GM12892 (cell line): ENCODE measurements around the gene PREB.
"Not testable (repeated sequence)": the region's sequence is repeated elsewhere in the genome, so short reads cannot be mapped to it uniquely, and the experiment has no call there.

Experiments
- DNase-seq: peaks from one replicate; pipeline ENCODE4 v3.0.0; 2011; ENCODE audit not compliant: insufficient read length
- FAIRE-seq: peaks from 2 replicates; lab custom pipeline; 2011; peaks lifted over from hg19 to GRCh38; lab: Jason Lieb, UNC
- POLR2A ChIP-seq: IDR thresholded peaks from 2 replicates; pipeline ENCODE4 v1.6.1; 2011; ENCODE audit warnings: low read depth, low read length, control low read depth
- POLR2AphosphoS5 ChIP-seq: IDR thresholded peaks from 2 replicates; pipeline ENCODE4 v1.6.1; 2011; ENCODE audit warnings: low read depth, low read length, control low read depth
- TAF1 ChIP-seq: IDR thresholded peaks from 2 replicates; pipeline ENCODE4 v1.6.1; 2011; ENCODE audit warnings: low read depth, mild to moderate bottlenecking, control low read depth, low read length, borderline replicate concordance

PREB gene

DNA sequence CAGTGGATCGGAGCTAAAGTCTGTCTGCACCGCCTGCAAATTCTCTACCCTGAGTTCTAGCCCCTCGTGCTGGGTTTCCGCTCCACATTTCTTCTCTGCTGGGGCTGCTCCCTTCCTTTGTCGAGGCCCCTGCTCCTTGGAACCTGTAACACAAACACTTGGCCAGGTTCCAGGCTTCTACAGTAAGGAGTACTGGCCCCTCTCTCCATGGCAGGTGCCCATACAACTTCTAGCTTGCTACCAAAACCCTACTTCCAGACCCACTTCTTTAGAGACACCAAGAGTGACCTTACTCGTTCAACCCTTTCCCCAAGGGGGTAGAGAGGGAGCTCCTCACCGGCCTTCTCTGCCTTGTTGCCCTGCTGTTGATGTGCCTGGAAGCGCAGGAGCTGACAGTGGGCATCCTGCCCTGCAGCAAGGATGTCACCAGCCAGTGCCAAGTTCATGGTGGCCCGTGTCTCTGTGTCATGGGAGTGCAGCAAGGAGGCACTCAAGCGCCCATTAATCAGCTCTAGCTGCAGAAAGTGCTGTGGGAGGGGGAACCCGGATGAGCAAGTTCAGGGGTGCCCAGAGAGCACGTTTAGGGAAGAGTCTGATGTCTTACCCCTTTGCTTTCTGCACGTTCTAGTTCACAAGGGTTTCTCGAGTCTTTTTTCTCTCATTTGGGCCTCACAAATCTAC lies 1.1 kb downstream of the PREB start:
- no peak for DNase-seq
- no peak for TF ChIP-seq TAF1
- TF ChIP-seq POLR2A = no peak
- TF ChIP-seq POLR2AphosphoS5 = no peak

GRCh38 chr2:27131429-27131828 lies 3.0 kb downstream of the PREB start:
- TF ChIP-seq POLR2A (no peak), POLR2AphosphoS5 (no peak), TAF1 (no peak)
- DNase-seq (no peak), FAIRE-seq (no peak)

More for the DNA sequence above, 1.1 kb downstream of the PREB start:
- FAIRE-seq = no peak

DNA sequence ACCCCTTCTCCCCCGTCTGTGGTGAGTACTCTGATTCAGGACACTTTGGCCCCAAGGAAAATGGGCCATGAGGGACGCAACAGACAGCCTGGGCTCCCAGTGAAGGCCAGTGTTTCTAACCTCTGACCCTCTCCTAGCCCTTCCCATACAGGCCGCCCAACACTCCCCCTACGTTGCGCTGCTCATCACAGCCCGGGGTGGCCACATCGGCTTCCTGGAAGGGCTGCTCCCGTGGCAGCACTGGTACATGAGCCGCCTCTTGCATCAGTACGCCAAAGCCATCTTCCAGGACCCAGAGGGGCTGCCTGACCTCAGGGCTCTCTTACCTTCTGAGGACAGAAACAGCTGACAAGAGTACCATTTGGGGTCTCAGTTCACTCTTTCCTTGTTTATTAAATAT lies 4.0 kb downstream of the PREB start:
- FAIRE-seq = no peak
- no peak for DNase-seq
- no peak for TF ChIP-seq TAF1
- no peak for TF ChIP-seq POLR2A
- TF ChIP-seq POLR2AphosphoS5 = no peak

GRCh38 chr2:27128668-27129571 lies 5.5 kb downstream of the PREB start:
- FAIRE-seq (no peak), DNase-seq (no peak)
- peak; percentile 7; the same call in 1 of the 2 replicates for TF ChIP-seq POLR2A
- TF ChIP-seq TAF1 = no peak
- TF ChIP-seq POLR2AphosphoS5 = no peak

DNA sequence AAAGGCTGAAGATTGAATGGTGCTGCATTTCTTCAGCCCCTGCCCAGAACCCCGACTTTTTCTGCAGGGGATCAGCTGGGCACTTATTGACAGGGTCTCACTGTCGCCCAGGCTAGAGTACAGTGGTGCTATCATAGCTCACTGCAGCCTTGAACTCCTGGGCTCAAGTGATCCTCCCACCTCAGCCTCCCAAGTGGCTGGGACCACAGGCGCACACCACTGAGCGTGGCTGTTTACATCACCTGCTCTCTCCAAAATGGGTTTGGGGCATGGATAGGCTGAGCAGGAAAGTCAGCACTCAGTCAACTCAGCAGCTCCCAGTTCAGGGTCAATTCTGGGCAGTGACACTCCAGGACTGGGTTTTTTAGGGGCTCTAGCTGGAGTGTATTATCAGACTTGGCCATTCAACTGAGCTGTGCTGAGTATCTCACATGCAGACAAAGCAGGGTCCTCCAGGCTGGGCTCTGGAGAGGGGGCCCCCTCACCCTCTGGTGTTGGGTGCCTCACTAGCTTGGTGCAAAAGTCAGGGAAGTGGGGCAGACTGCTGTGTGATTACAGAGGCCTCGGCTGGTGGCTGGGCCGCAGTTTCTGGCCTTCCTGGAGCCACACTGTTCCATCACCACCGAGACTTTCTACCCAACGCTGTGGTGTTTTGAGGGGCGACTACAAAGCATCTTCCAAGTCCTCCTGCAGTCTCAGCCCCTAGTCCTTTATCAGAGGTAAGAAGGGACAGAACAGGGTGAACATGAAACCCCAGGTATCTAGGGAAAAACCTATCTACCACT lies 6.4 kb downstream of the PREB start:
- FAIRE-seq (no peak), DNase-seq (no peak)
- TF ChIP-seq TAF1 = no peak
- 0 out of 2 replicates have a peak, but pooled peaks have one; percentile 10 for TF ChIP-seq POLR2A

- FAIRE-seq = no peak
- no peak for DNase-seq
- TF ChIP-seq TAF1 = no peak
Measured at GRCh38 chr2:27126252-27126710, 8.2 kb downstream of the PREB start.

DNA sequence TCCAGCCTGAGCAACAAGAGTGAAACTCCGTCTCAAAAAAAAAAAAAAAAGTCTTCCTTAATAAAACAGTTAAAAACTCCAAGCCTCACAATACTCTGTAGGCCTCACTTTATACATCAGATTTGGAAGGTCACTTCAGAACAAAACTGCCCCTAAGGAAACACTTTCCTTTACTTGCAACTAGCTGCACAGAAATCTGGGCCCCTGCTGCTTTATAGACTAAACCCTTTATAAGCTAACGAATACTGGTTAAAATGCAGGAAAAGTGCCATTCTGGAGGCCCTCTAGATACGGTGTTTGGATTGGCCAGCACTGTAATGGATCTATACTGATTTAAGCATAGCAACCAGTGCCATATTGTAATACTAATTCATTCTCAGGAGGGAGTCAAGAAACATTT lies 9.3 kb downstream of the PREB start:
- TF ChIP-seq POLR2AphosphoS5 (no peak), TAF1 (no peak), POLR2A (no peak)
- FAIRE-seq = no peak
- DNase-seq = no peak

GRCh38 chr2:27123302-27124150 lies 10.9 kb downstream of the PREB start, which contains the start of gene ABHD1:
Gene ABHD1 (plus strand): TSS chr2:27123815. CDS start chr2:27123949, 134 bp downstream.
- FAIRE-seq (no peak), DNase-seq (peak; percentile 58)
- TF ChIP-seq POLR2A (peak; percentile 44; the same call in 1 of the 2 replicates), TAF1 (no peak), POLR2AphosphoS5 (no peak)

DNA sequence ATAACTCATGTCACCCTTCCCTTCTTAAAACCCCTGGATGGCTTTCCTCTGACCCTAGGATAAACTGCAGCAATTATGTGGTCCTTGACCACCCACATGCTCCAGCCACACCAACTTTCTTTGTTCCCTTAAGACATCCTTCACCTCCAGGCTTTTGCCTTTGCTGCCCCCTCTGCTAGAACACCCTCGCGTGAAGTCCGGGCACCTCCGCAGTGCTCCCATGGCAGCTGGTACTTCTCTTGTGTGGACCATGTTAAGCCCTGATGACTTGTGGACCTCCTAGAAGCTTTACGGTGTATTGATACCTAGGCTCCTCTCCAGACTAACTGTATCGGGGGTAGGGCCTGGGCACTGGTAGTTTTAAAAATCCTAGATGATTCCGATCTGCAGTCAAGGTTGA lies 11.6 kb downstream of the PREB start:
- no peak for TF ChIP-seq TAF1
- TF ChIP-seq POLR2AphosphoS5 = no peak
- no peak for TF ChIP-seq POLR2A
- FAIRE-seq (no peak), DNase-seq (no peak)

GRCh38 chr2:27121906-27122305 lies 12.5 kb downstream of the PREB start:
- DNase-seq (no peak), FAIRE-seq (no peak)
- TF ChIP-seq TAF1 (no peak), POLR2AphosphoS5 (no peak), POLR2A (no peak)

DNA sequence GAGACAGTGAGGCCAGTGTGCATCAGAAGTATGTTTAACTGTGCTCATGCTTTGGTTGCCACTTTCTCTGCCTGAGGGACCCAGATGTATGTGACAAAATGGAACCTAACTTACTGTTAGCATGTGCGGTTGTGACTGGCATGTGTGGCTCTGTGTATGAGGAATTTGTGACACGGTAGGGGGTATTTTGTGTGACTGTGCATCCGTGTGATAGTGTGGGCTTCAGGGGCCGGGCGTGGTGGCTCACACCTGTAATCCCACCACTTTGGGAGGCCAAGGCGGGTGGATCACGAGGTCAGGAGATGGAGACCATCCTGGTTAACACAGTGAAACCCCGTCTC lies 15.1 kb downstream of the PREB start:
- DNase-seq, FAIRE-seq: not testable (repeated sequence)
